DLD1 (cell line): ENCODE results near the gene RO60.
"Not testable (repeated sequence)": the region's sequence is repeated elsewhere in the genome, so short reads cannot be mapped to it uniquely, and the experiment has no call there.

Experiments
- in situ Hi-C: cut with HindIII; loops from 2 replicates; pipeline ENCODE4 v1.10.0; 2017; ENCODE audit warnings: low sequenced_read_pairs

RO60 gene

GRCh38 chr1:193059282-193060114 lies at the start of gene RO60, which contains the start of gene UCHL5:
RO60 (plus strand) TSS chr1:193059612; CDS start chr1:193069055, 9,443 bp downstream.
UCHL5 (minus strand) TSS chr1:193059360; CDS start chr1:193059260, 100 bp downstream.
- in situ Hi-C loops, result no loop called here

GRCh38 chr1:193011406-193011805 lies 48.0 kb upstream of the RO60 start:
- in situ Hi-C loops, result loop anchor here (25.0 kb wide), 2 partner anchors 199 to 399 kb away; partner anchors contain the start of gene RGS2

GRCh38 chr1:193013005-193013404 lies 46.4 kb upstream of the RO60 start:
- in situ Hi-C loops, result loop anchor here (25.0 kb wide), 2 partner anchors 201 to 401 kb away; partner anchors contain the start of gene RGS2

GRCh38 chr1:193013707-193014106 lies 45.7 kb upstream of the RO60 start:
- in situ Hi-C loops, result loop anchor here (25.0 kb wide), 2 partner anchors 201 to 401 kb away; partner anchors contain the start of gene RGS2

GRCh38 chr1:193014400-193014799 lies 45.0 kb upstream of the RO60 start:
- in situ Hi-C loops, result loop anchor here (25.0 kb wide), 2 partner anchors 202 to 402 kb away; partner anchors contain the start of gene RGS2

- in situ Hi-C loops, result loop anchor here (25.0 kb wide), 2 partner anchors 204 to 404 kb away; partner anchors contain the start of gene RGS2
Observed at GRCh38 chr1:193016788-193017187, 42.6 kb upstream of the RO60 start.

GRCh38 chr1:193019442-193020026 lies 39.9 kb upstream of the RO60 start:
- in situ Hi-C loops, result loop anchor here (25.0 kb wide), 2 partner anchors 207 to 407 kb away; partner anchors contain the start of gene RGS2

- in situ Hi-C loops, result no loop called here
Observed at GRCh38 chr1:193025218-193025617, 34.2 kb upstream of the RO60 start.

GRCh38 chr1:193030280-193030679 lies 29.1 kb upstream of the RO60 start:
- in situ Hi-C loops, result no loop called here

GRCh38 chr1:193031431-193031830 lies 28.0 kb upstream of the RO60 start:
- in situ Hi-C loops, result no loop called here

GRCh38 chr1:193032643-193033427 lies 26.6 kb upstream of the RO60 start:
- in situ Hi-C loops, result not testable (repeated sequence)

- in situ Hi-C loops, result no loop called here
Observed at GRCh38 chr1:193033610-193034009, 25.8 kb upstream of the RO60 start.

- in situ Hi-C loops, result no loop called here
Observed at GRCh38 chr1:193036337-193037047, 22.9 kb upstream of the RO60 start.

GRCh38 chr1:193040011-193040410 lies 19.4 kb upstream of the RO60 start:
- in situ Hi-C loops, result no loop called here

GRCh38 chr1:193042766-193043691 lies 16.4 kb upstream of the RO60 start:
- in situ Hi-C loops, result no loop called here

- in situ Hi-C loops, result not testable (repeated sequence)
Observed at GRCh38 chr1:193048913-193049312, 10.5 kb upstream of the RO60 start.

GRCh38 chr1:193054169-193054675 lies 5.2 kb upstream of the RO60 start:
- in situ Hi-C loops, result no loop called here

GRCh38 chr1:193058529-193059281 lies 707 bp upstream of the RO60 start:
- in situ Hi-C loops, result no loop called here
